Measurements from ENCODE around the gene UVSSA. TPM values are rescaled to one million over a fixed set of nuclear protein-coding genes. Genes with fewer than 3 reads are reported as not detected.

The UVSSA gene
- polyA plus RNA-seq, 1 of the 3 experiments (the other 2 are of a cell fraction), result 14.9 TPM

GRCh38 chr4:1359144-1359501 is 12.1 kb downstream of the UVSSA start:
- CTCF ChIA-PET, result interaction anchor here (1.6 to 9.5 kb wide), 2 partner anchors 153 to 271 kb away, joined by 4 to 98 read pairs; no protein-coding TSS in a partner anchor

GRCh38 chr4:1359976-1360375 is 13.0 kb downstream of the UVSSA start:
- H4K20me1 ChIP-seq (ENCODE audit: insufficient read depth), result peaks cover 3% of the 10 kb centered on the region; the same call in 1 of the 2 replicates
- no peaks in the 10 kb centered on the region for H3F3A ChIP-seq (replicated peaks; ENCODE audit: insufficient read depth)
- no peaks in the 10 kb centered on the region for H3K79me2 ChIP-seq (ENCODE audit: insufficient read depth)
- no peaks in the 10 kb centered on the region for H3K9me3 ChIP-seq
- H3K4me1 ChIP-seq (ENCODE audit: control insufficient read depth in 1 of 2, insufficient read depth in 2 of 2, low read depth in 1 of 2, low read length in 1 of 2), result peaks cover 0 to 9% of the 10 kb centered on the region in 2 experiments; a peak in 1 of 4 replicates
- peaks cover 0 to 58% of the 10 kb centered on the region in 2 experiments for H3K36me3 ChIP-seq (replicated peaks in 1 of 2; ENCODE audit: control insufficient read depth in 1 of 2, insufficient read depth in 2 of 2, low read length in 1 of 2)
- H3K9me2 ChIP-seq, result no peaks in the 10 kb centered on the region
- no peak for DNase-seq
- H2AFZ ChIP-seq (ENCODE audit: low read depth), result no peak overlapping the region
- no peaks in the 10 kb centered on the region for H3K27me3 ChIP-seq (ENCODE audit: insufficient read depth)
- ChIA-PET POLR2A (no interaction called here), CTCF (interaction anchor here (1.0 kb wide), 1 partner anchor 267 kb away, joined by 3 read pairs; no protein-coding TSS in a partner anchor)
- H3K4me2 ChIP-seq, result no peak overlapping the region
- no peak overlapping the region for H3K4me3 ChIP-seq (ENCODE audit: low read depth in 2 of 2, low read length in 1 of 2)
- no peak overlapping the region for H3K27ac ChIP-seq (ENCODE audit: low read depth in 2 of 2, low read length in 1 of 2)
- H3K9ac ChIP-seq, result no peak overlapping the region
- WGBS (ENCODE audit: low lambda C conversion rate), result 69% methylated on average over 2 of the region's 16 CpGs
- TF ChIP-seq JUND (IDR thresholded peaks at IDR 0.05) (no peak), MXI1 (IDR thresholded peaks at IDR 0.05; ENCODE audit: low read depth, low read length) (no peak), TAF1 (IDR thresholded peaks at IDR 0.05; ENCODE audit: borderline replicate concordance, low read depth, low read length) (no peak), SIN3A (IDR thresholded peaks at IDR 0.05; ENCODE audit: borderline replicate concordance, low read depth, low read length) (no peak), USF1 (IDR thresholded peaks at IDR 0.05; ENCODE audit: borderline replicate concordance, low read depth) (no peak), EZH2phosphoT487 (IDR thresholded peaks at IDR 0.05; ENCODE audit: borderline replicate concordance, low read depth) (no peak), FOXJ3 (CRISPR knock-in tag; IDR thresholded peaks at IDR 0.05) (no peak), NFIC (IDR thresholded peaks at IDR 0.05; ENCODE audit: borderline replicate concordance) (no peak), POLR2AphosphoS5 (IDR thresholded peaks at IDR 0.05; ENCODE audit: low read depth, low read length) (no peak), SMC3 (IDR thresholded peaks at IDR 0.05; ENCODE audit: low read depth, low read length) (no peak), RXRA (IDR thresholded peaks at IDR 0.05; ENCODE audit: borderline replicate concordance, low read depth) (no peak), ELF1 (IDR thresholded peaks at IDR 0.05) (no peak)
- TF ChIP-seq, protein P1, sequence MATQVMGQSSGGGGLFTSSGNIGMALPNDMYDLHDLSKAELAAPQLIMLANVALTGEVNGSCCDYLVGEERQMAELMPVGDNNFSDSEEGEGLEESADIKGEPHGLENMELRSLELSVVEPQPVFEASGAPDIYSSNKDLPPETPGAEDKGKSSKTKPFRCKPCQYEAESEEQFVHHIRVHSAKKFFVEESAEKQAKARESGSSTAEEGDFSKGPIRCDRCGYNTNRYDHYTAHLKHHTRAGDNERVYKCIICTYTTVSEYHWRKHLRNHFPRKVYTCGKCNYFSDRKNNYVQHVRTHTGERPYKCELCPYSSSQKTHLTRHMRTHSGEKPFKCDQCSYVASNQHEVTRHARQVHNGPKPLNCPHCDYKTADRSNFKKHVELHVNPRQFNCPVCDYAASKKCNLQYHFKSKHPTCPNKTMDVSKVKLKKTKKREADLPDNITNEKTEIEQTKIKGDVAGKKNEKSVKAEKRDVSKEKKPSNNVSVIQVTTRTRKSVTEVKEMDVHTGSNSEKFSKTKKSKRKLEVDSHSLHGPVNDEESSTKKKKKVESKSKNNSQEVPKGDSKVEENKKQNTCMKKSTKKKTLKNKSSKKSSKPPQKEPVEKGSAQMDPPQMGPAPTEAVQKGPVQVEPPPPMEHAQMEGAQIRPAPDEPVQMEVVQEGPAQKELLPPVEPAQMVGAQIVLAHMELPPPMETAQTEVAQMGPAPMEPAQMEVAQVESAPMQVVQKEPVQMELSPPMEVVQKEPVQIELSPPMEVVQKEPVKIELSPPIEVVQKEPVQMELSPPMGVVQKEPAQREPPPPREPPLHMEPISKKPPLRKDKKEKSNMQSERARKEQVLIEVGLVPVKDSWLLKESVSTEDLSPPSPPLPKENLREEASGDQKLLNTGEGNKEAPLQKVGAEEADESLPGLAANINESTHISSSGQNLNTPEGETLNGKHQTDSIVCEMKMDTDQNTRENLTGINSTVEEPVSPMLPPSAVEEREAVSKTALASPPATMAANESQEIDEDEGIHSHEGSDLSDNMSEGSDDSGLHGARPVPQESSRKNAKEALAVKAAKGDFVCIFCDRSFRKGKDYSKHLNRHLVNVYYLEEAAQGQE (IDR thresholded peaks at IDR 0.05; ENCODE audit: low read depth, low read length), result no peak
- TF ChIP-seq, protein P2, sequence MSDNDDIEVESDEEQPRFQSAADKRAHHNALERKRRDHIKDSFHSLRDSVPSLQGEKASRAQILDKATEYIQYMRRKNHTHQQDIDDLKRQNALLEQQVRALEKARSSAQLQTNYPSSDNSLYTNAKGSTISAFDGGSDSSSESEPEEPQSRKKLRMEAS (IDR thresholded peaks at IDR 0.05; ENCODE audit: low read depth), result no peak

More at GRCh38 chr4:1359144-1359501, 12.1 kb downstream of the UVSSA start:
- Histone ChIP-seq H3K27ac (ENCODE audit: low read depth in 2 of 2, low read length in 1 of 2) (no peak overlapping the region), H3K9ac (no peak overlapping the region), H3K4me2 (no peak overlapping the region), H3K36me3 (replicated peaks in 1 of 2; ENCODE audit: control insufficient read depth in 1 of 2, insufficient read depth in 2 of 2, low read length in 1 of 2) (peaks cover 0 to 53% of the 10 kb centered on the region in 2 experiments), H3K4me3 (ENCODE audit: low read depth in 2 of 2, low read length in 1 of 2) (no peak overlapping the region), H2AFZ (ENCODE audit: low read depth) (no peak overlapping the region), H3K9me3 (no peaks in the 10 kb centered on the region), H3K79me2 (ENCODE audit: insufficient read depth) (no peaks in the 10 kb centered on the region), H3F3A (replicated peaks; ENCODE audit: insufficient read depth) (no peaks in the 10 kb centered on the region), H3K27me3 (ENCODE audit: insufficient read depth) (no peaks in the 10 kb centered on the region), H4K20me1 (ENCODE audit: insufficient read depth) (peaks cover 3% of the 10 kb centered on the region; the same call in 1 of the 2 replicates), H3K4me1 (ENCODE audit: control insufficient read depth in 1 of 2, insufficient read depth in 2 of 2, low read depth in 1 of 2, low read length in 1 of 2) (peaks cover 0 to 9% of the 10 kb centered on the region in 2 experiments; a peak in 1 of 4 replicates), H3K9me2 (no peaks in the 10 kb centered on the region)
- WGBS (ENCODE audit: low lambda C conversion rate), result 95% methylated on average over 12 of the region's 14 CpGs
- no peak for TF ChIP-seq SMC3 (IDR thresholded peaks at IDR 0.05; ENCODE audit: low read depth, low read length)
- TF ChIP-seq TAF1 (IDR thresholded peaks at IDR 0.05; ENCODE audit: borderline replicate concordance, low read depth, low read length), result no peak
- no peak for TF ChIP-seq FOXJ3 (CRISPR knock-in tag; IDR thresholded peaks at IDR 0.05)
- TF ChIP-seq IRF3 (IDR thresholded peaks at IDR 0.05; ENCODE audit: low read depth, low read length), result no peak
- TF ChIP-seq NRF1 (IDR thresholded peaks at IDR 0.05; ENCODE audit: low read depth, low read length), result no peak
- TF ChIP-seq YY1 (IDR thresholded peaks at IDR 0.05; ENCODE audit: low read depth), result no peak
- no peak for TF ChIP-seq JUND (IDR thresholded peaks at IDR 0.05)
- TF ChIP-seq POLR2AphosphoS5 (IDR thresholded peaks at IDR 0.05; ENCODE audit: low read depth, low read length), result no peak
- no peak for TF ChIP-seq GABPA (IDR thresholded peaks at IDR 0.05; ENCODE audit: low read depth)
- TF ChIP-seq CHD2 (IDR thresholded peaks at IDR 0.05; ENCODE audit: low read length, partially characterized antibody), result no peak
- no peak for TF ChIP-seq EP300 (IDR thresholded peaks at IDR 0.05; ENCODE audit: borderline replicate concordance in 1 of 2, low read depth in 1 of 2, low read length in 1 of 2)
- TF ChIP-seq NFIC (IDR thresholded peaks at IDR 0.05; ENCODE audit: borderline replicate concordance), result no peak
- TF ChIP-seq, protein P3, sequence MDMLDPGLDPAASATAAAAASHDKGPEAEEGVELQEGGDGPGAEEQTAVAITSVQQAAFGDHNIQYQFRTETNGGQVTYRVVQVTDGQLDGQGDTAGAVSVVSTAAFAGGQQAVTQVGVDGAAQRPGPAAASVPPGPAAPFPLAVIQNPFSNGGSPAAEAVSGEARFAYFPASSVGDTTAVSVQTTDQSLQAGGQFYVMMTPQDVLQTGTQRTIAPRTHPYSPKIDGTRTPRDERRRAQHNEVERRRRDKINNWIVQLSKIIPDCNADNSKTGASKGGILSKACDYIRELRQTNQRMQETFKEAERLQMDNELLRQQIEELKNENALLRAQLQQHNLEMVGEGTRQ (IDR thresholded peaks at IDR 0.05; ENCODE audit: borderline replicate concordance, low read depth, low read length), result no peak
- TF ChIP-seq RXRA (IDR thresholded peaks at IDR 0.05; ENCODE audit: borderline replicate concordance, low read depth), result no peak
- POLR2A ChIA-PET, result no interaction called here
- DNase-seq, result no peak

All from SK-N-SH (cell line).